Subcutaneous adipose tissue (tissue), 4 donors: ENCODE data around the gene DCLK1. TPM values are rescaled to one million over a fixed set of nuclear protein-coding genes. Genes with fewer than 3 reads are reported as not detected.

Experiments
- total RNA-seq, 4 donors: library from RNA; depleted of rRNA; stranded (reverse); fragments of >200 nt; gene quantifications; one replicate each; pipeline ENCODE4 v1.1.0, GENCODE V29; 2016
- TF ChIP-seq, protein P1 (sequence below): fragments of 450-650 bp; IDR thresholded peaks from one replicate; pipeline ENCODE4 v1.5.1; 2016; ENCODE audit warnings: low read depth, mild to moderate bottlenecking, control low read depth, antibody characterized with exemption, moderate library complexity

The DCLK1 gene
- total RNA-seq, 4 donors from 2014 or later: 78.9 to 116 (median 106) TPM

DNA sequence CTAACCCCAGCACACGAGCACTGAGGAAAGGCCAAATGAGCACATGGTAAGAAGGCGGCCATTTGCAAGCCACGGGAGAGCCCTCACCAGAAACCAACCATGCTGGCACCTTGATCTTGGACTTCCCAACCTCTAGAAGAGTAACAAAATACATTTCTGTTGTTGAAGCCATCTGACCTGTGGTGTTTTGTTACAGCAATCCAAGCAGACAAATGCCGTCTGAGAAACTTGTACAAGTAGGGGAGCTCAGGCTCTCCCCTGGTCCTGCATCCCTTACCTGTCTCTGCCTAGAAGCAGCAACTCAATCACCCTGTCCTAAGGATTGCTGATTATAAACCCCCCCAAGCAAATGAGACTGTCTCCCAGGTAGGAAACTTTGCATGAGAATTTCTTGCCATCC is 399.7 kb downstream of the DCLK1 start:
- TF ChIP-seq, protein P1, sequence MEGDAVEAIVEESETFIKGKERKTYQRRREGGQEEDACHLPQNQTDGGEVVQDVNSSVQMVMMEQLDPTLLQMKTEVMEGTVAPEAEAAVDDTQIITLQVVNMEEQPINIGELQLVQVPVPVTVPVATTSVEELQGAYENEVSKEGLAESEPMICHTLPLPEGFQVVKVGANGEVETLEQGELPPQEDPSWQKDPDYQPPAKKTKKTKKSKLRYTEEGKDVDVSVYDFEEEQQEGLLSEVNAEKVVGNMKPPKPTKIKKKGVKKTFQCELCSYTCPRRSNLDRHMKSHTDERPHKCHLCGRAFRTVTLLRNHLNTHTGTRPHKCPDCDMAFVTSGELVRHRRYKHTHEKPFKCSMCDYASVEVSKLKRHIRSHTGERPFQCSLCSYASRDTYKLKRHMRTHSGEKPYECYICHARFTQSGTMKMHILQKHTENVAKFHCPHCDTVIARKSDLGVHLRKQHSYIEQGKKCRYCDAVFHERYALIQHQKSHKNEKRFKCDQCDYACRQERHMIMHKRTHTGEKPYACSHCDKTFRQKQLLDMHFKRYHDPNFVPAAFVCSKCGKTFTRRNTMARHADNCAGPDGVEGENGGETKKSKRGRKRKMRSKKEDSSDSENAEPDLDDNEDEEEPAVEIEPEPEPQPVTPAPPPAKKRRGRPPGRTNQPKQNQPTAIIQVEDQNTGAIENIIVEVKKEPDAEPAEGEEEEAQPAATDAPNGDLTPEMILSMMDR: no peak

DNA sequence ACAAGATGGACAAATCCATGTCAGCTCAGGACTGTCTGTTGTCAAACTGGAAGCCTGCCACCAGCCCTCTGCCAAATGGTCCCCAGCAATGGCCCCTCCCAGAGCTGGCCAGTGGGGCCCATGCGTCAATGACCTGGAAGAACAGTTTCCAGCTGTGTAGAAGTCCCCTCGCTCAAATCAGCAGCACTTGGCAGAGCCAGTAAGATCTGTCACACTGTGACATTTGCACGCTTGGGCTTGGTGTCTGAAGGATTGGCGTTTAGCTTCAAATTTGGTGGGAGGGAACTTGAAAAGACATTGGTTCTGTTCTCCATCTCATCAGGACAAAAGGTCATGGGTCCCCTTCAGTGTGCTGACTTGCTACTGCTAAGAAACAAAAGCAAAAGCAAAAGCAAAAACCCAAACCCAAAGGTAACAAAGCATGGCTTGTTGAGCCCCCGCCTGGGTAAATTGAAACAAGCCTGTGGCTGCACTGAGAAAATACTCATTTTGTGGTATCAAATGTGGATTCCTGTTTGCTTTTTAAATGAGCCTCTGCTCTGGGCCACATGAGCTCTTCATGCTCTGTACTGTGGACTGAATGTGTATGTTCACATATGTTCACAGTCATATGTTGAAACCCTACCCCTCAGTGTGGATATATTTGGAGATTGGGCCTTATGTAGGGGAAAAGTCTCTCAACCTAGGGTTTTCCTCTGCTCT is 401.1 kb downstream of the DCLK1 start:
- TF ChIP-seq, protein P1: no peak

DNA sequence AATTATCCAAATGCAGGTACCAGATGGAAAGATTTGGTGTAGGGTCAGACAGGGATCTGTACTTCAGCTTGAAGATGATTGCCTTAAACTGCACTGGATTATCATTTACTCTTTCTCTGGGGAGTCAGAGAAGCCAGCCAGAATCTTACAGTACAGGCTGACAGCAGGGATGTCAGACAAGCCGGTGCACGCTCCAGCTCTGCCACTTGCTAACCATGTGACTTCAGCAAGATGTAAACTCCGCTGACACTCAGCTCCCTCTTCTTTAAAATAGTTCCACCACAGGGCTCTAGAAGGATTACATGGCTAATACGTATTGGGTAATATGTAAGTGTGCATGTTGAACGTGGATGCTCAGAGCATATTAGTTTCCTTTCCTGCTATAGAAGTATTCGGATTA is 403.3 kb downstream of the DCLK1 start:
- TF ChIP-seq, protein P1: no peak

DNA sequence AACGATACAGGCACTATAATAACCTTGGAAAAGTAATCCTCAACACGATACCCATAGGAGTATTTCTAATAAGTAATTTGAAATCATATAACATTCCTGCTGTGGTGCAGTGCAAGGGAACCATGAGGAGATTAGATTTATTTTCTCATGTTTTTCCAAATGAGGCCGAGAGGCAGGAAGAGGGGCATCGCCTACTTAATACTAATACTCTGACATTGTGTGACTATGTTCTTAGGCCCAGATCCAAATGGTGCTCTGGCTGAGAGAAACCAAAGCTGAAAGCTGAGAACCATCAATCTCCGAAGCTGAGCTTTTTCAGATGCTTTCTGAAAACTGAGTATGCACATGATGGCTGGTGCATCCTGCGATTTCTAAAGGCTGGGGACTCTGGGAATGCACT is 406.7 kb downstream of the DCLK1 start:
- TF ChIP-seq, protein P1: no peak

DNA sequence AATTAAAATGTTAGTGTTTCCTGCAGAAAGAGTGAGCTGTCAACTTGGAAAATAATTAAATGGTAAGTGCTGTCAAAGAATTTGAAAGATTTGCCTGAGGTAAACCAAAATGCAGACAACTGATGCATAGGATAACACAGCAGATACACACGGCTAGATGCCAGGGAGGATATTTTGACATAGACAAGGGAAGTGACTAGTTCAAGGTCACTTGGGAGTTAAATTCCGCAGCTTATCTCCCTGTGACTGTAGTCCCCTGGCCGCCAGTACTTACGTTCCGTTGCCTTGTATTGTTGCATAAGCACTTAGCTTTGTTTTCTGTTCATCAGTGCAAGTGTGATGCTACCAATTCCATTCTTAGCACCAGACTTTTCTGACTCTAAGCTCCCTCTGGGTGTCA is 407.4 kb downstream of the DCLK1 start:
- TF ChIP-seq, protein P1: no peak

DNA sequence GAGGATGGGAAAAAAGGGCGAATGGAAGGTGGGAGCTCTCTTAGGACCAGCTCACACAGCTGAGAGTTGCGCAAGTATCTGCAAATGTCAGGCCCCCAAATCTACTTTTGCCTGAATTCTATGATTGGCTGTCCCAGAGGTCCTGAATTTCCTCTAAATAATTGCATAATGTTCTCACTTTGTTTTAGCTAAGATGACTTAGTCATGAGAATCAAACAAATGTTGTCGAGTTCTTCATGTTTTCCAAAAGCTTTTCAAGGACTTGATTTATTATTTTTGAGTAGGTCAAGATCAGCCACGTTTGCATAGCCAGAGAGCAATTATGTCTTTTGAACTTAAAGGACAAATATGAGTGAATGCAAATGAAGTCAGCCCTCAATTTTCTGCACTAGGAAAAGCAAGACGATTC is 408.1 kb downstream of the DCLK1 start:
- TF ChIP-seq, protein P1: no peak

DNA sequence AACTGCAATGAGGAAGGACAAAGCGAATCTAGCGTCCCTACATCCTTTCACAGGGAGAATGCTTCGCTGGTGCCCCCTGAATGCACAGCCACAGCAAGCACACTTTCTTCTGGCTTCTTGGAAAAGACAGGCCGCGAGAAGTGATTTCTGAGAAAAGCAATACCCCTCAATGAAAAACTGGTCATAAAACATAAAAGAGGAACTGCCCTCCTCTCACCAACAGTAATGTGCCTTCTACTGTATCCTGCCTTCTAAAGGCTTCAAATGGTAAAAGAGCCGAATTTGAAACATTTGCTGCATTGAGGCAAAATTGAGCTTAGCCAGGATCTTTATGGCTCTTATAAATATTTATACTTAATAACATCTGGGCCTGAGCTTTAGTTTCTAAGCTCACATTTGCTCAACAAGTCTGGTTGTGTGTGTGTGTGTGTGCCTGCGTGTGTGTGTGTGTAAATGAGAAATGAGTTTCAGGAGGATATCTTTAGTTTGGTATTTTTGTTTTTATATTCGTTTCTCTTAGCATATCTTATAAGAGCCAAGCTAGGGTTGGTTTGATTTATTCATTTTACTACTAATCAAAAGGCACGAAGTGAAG is 408.6 kb downstream of the DCLK1 start:
- TF ChIP-seq, protein P1: no peak
